GM23248 (cell line): ENCODE data around the gene COLEC11. TPM values are rescaled to one million over a fixed set of nuclear protein-coding genes. Genes with fewer than 3 reads are reported as not detected.

Source experiments
- DNase-seq: peaks from one replicate; pipeline ENCODE4 v3.0.0-alpha.2; 2015
- H2AFZ ChIP-seq: fragments of 200-600 bp; sonication (generic); 2 replicates; pipeline ENCODE4 v1.6.1; 2016; ENCODE audit warnings: antibody characterized with exemption
- H3F3A ChIP-seq: fragments of 200-600 bp; sonication (generic); 2 replicates; pipeline ENCODE4 v1.6.1; 2016; ENCODE audit warnings: mild to moderate bottlenecking, antibody characterized with exemption, mixed run types; ENCODE audit not compliant: insufficient read depth
- H3K27ac ChIP-seq: fragments of 200-600 bp; sonication (generic); 2 replicates; pipeline ENCODE4 v1.5.1; 2016; ENCODE audit warnings: mild to moderate bottlenecking
- H3K27me3 ChIP-seq: fragments of 200-600 bp; sonication (generic); replicated peaks from 2 replicates; pipeline ENCODE4 v1.6.1; 2016; ENCODE audit warnings: mild to moderate bottlenecking; ENCODE audit not compliant: insufficient read depth
- H3K36me3 ChIP-seq: fragments of 200-600 bp; sonication (generic); 2 replicates; pipeline ENCODE4 v1.6.1; 2016; ENCODE audit warnings: low read depth, mild to moderate bottlenecking
- H3K4me1 ChIP-seq: fragments of 200-600 bp; sonication (generic); 2 replicates; pipeline ENCODE4 v1.6.1; 2016; ENCODE audit warnings: mild to moderate bottlenecking; ENCODE audit not compliant: insufficient read depth
- H3K4me2 ChIP-seq: fragments of 200-600 bp; sonication (generic); one replicate; pipeline ENCODE4 v1.6.1; 2016; ENCODE audit warnings: mild to moderate bottlenecking; ENCODE audit not compliant: unreplicated experiment
- H3K4me3 ChIP-seq: fragments of 200-600 bp; sonication (generic); 2 replicates; pipeline ENCODE4 v1.5.1; 2016; ENCODE audit warnings: mild to moderate bottlenecking
- H3K79me2 ChIP-seq: fragments of 200-600 bp; sonication (generic); 2 replicates; pipeline ENCODE4 v1.6.1; 2016; ENCODE audit warnings: mild to moderate bottlenecking; ENCODE audit not compliant: insufficient read depth
- H3K9ac ChIP-seq: fragments of 200-600 bp; sonication (generic); 2 replicates; pipeline ENCODE4 v1.6.1; 2016; ENCODE audit warnings: mild to moderate bottlenecking
- H3K9me2 ChIP-seq: fragments of 200-600 bp; sonication (generic); 2 replicates; pipeline ENCODE4 v1.6.1; 2016; ENCODE audit warnings: mixed run types, mild to moderate bottlenecking, moderate library complexity; ENCODE audit not compliant: insufficient read depth
- H3K9me3 ChIP-seq: fragments of 200-600 bp; sonication (generic); one replicate; pipeline ENCODE4 v1.6.1; 2017; ENCODE audit warnings: low read depth
- H4K20me1 ChIP-seq: fragments of 200-600 bp; sonication (generic); 2 replicates; pipeline ENCODE4 v1.6.0; 2016; ENCODE audit not compliant: insufficient read depth
- EZH2 ChIP-seq: fragments of 200-600 bp; sonication (generic); IDR thresholded peaks from 2 replicates; pipeline ENCODE4 v1.6.1; 2018; ENCODE audit warnings: antibody characterized with exemption, mild to moderate bottlenecking; ENCODE audit not compliant: insufficient read depth, poor library complexity, severe bottlenecking
- EZH2phosphoT487 ChIP-seq: fragments of 200-600 bp; sonication (generic); IDR thresholded peaks from 2 replicates; pipeline ENCODE4 v1.6.1; 2018; ENCODE audit warnings: antibody characterized with exemption, moderate library complexity, mild to moderate bottlenecking, low read depth; ENCODE audit not compliant: insufficient read depth
- WGBS, 2 experiments: methylation state at CpG; one replicate each; pipeline ENCODE4 v1.1.6; 2015 to 2017; ENCODE audit warnings: low lambda C conversion rate in 2 of 2, low coverage in 1 of 2; ENCODE audit errors: missing lambda C conversion rate in 2 of 2; 5-methylcytosine and 5-hydroxymethylcytosine counted together
- in situ Hi-C: fragments of 300-500 bp; cut with MboI; formaldehyde crosslinking; loops from 2 replicates; pipeline ENCODE4 v1.15.0; 2020
- polyA plus RNA-seq: library from polyadenylated mRNA; unstranded; fragments of >200 nt; fragmentation: Nextera tagmentation; extraction: Ambion mirVana; gene quantifications from 2 replicates; pipeline ENCODE4 v1.2.1, GENCODE V29; 2016
- total RNA-seq: library from RNA; depleted of rRNA; stranded (reverse); fragments of >200 nt; shearing (Covaris generic); gene quantifications from 2 replicates; pipeline ENCODE4 v1.2.3, GENCODE V29; 2014

COLEC11 gene
- total and polyA plus RNA-seq, 2 experiments from 2014 or later: not detected

DNA sequence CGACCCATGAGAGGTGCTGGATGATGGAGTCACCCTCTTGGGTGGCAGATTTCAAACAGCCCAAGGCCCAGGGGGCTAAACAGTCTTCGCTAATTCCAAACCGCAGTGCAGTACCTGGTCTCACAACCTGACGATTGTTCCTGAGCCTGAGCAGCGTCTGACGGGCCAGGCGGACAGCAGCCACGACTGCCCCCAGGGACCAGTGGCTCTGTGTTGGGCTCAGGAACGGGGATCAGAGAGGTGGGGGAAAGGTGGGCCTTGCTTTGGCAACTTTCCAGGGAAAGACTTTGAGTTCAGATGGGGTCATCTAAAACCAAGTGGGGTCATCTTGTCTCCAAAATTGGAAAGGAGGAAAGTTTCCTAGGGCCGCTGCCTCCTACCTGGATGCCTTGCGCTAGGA, 492 bp downstream of the COLEC11 start:
- H3K4me3 ChIP-seq: no peak overlapping the region
- no peaks in the 10 kb centered on the region for H3K9me2 ChIP-seq
- H3K79me2 ChIP-seq: no peaks in the 10 kb centered on the region
- no peak for TF ChIP-seq EZH2phosphoT487
- no peaks in the 10 kb centered on the region for H3K27me3 ChIP-seq
- no peak overlapping the region for H3K9ac ChIP-seq
- 83 to 85% methylated on average over 11 of the region's 11 CpGs for WGBS, 2 experiments
- no peak overlapping the region for H2AFZ ChIP-seq
- DNase-seq: no peak
- in situ Hi-C loops: no loop called here
- H4K20me1 ChIP-seq: no peaks in the 10 kb centered on the region
- H3K36me3 ChIP-seq: no peaks in the 10 kb centered on the region
- no peak overlapping the region for H3K27ac ChIP-seq
- no peaks in the 10 kb centered on the region for H3K4me1 ChIP-seq
- no peaks in the 10 kb centered on the region for H3K9me3 ChIP-seq
- H3F3A ChIP-seq: no peaks in the 10 kb centered on the region
- no peak overlapping the region for H3K4me2 ChIP-seq

DNA sequence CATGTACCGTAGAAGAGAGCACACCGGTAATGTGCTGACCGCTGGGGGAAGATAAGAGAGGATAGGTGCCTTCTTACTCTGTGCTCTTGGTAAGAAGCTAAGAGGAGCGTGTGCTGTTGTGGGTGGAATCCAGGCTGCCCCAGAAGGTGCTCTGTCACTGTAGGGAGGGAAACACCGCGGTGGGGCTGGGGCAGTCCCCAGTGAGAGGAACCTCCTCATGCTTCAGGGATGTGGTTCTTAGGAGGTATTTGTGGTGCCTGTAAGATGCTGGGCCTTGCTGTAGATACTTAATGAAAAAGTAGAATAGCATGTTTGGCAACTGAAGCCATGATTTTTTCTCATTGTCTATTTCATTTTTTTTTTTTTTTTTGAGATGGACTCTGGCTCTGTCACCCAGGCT, 1.1 kb downstream of the COLEC11 start:
- no peak for DNase-seq
- Histone ChIP-seq H3K4me2 (no peak overlapping the region), H2AFZ (no peak overlapping the region), H3K9ac (no peak overlapping the region), H3K27ac (no peak overlapping the region), H3K27me3 (no peaks in the 10 kb centered on the region), H3K9me3 (no peaks in the 10 kb centered on the region), H3F3A (no peaks in the 10 kb centered on the region), H3K4me1 (no peaks in the 10 kb centered on the region), H3K79me2 (no peaks in the 10 kb centered on the region), H3K36me3 (no peaks in the 10 kb centered on the region), H4K20me1 (no peaks in the 10 kb centered on the region), H3K4me3 (no peak overlapping the region), H3K9me2 (no peaks in the 10 kb centered on the region)
- in situ Hi-C loops: no loop called here
- 96 to 98% methylated on average over 6 of the region's 6 CpGs for WGBS, 2 experiments
- TF ChIP-seq EZH2 (no peak), EZH2phosphoT487 (no peak)

DNA sequence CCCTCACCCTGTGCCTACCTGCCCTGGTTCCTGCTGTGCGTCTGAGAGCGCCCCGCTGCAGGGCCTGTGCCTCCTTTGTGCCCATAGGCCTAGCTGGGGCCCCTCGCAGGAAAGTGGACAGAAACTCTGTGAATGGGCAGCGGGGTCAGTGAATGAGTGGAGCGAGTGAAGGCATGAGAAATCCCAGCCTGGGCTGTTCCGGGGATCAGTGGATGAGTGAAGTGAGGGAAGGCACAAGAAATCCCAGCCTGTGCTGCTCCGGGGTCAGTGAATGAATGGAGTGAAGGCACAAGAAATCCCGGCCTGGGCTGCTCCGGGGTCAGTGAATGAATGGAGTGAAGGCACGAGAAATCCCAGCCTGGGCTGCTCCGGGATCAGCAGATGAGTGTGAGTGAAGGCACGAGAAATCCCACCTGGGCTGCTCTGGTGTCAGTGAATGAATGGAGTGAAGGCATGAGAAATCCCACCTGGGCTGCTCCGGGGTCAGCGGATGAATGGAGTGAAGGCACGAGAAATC, 2.0 kb downstream of the COLEC11 start:
- Histone ChIP-seq H3K4me2 (no peak overlapping the region), H3K9ac (no peak overlapping the region), H3K9me3 (no peaks in the 10 kb centered on the region), H3K4me1 (no peaks in the 10 kb centered on the region), H3F3A (no peaks in the 10 kb centered on the region), H3K27me3 (0 out of 2 replicates have a peak, but pooled peaks cover 2% of the 10 kb centered on the region), H2AFZ (no peak overlapping the region), H3K4me3 (no peak overlapping the region), H3K9me2 (no peaks in the 10 kb centered on the region), H3K36me3 (no peaks in the 10 kb centered on the region), H4K20me1 (no peaks in the 10 kb centered on the region), H3K27ac (no peak overlapping the region), H3K79me2 (no peaks in the 10 kb centered on the region)
- no peak for DNase-seq
- no peak for TF ChIP-seq EZH2phosphoT487
- no peak for TF ChIP-seq EZH2
- in situ Hi-C loops: no loop called here
- 70 to 78% methylated on average over 14 to 16 of the region's 16 CpGs for WGBS, 2 experiments

DNA sequence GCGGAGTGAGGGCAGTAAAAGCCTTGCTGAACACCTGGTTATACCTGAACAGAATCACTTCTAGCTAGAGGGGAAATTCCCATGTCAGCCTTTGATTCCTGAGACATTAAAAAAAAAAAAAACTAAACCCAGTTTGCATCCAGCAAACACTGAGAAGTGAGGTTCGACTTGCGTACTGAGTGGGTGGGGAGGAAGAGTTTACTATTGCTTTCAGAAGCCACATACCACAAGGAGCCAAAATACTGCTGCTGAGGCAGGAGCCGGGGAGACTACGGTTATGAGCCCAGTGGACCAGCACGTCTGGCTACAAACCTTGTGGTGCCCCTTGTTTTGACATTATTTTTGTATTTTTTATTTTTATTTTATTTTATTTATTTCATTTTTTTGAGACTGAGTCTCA, 2.7 kb downstream of the COLEC11 start:
- no peak overlapping the region for H3K4me2 ChIP-seq
- no peaks in the 10 kb centered on the region for H3K9me3 ChIP-seq
- no peaks in the 10 kb centered on the region for H3K4me1 ChIP-seq
- no peak overlapping the region for H2AFZ ChIP-seq
- no peak for DNase-seq
- in situ Hi-C loops: no loop called here
- H3K9me2 ChIP-seq: no peaks in the 10 kb centered on the region
- H3K36me3 ChIP-seq: no peaks in the 10 kb centered on the region
- H3K27ac ChIP-seq: no peak overlapping the region
- TF ChIP-seq EZH2: no peak
- no peaks in the 10 kb centered on the region for H3F3A ChIP-seq
- WGBS, 2 experiments: 59 to 62% methylated on average over 6 of the region's 6 CpGs
- no peaks in the 10 kb centered on the region for H3K79me2 ChIP-seq
- H3K27me3 ChIP-seq: 0 out of 2 replicates have a peak, but pooled peaks cover 4% of the 10 kb centered on the region
- H3K9ac ChIP-seq: no peak overlapping the region
- no peaks in the 10 kb centered on the region for H4K20me1 ChIP-seq
- H3K4me3 ChIP-seq: no peak overlapping the region
